Skeletal muscle cell (primary cell): ENCODE results near the gene SIX3.

Experiments used
- DNase-seq: peaks from one replicate; pipeline ENCODE4 v3.0.0-alpha.2; 2010; ENCODE audit warnings: low read depth
- H3K4me3 ChIP-seq: 2 replicates; pipeline ENCODE4 v1.5.1; 2011; ENCODE audit warnings: low read depth, mild to moderate bottlenecking, control low read depth, low read length, moderate library complexity

SIX3 gene

GRCh38 chr2:44941551-44942234 is at the start of gene SIX3:
SIX3 (plus strand) TSS chr2:44941702; CDS start chr2:44942105, 403 bp downstream.
- no peak for DNase-seq
- peak within 1 kb of the TSS; percentile 23 for H3K4me3 ChIP-seq

GRCh38 chr2:44894058-44894457 is 47.4 kb upstream of the SIX3 start:
- H3K4me3 ChIP-seq: no peak overlapping the region
- DNase-seq: no peak

- peak; percentile 6 for DNase-seq
- no peak overlapping the region for H3K4me3 ChIP-seq
Measured at GRCh38 chr2:44895061-44895460, 46.4 kb upstream of the SIX3 start.

GRCh38 chr2:44897406-44897805 is 44.1 kb upstream of the SIX3 start:
- no peak for DNase-seq
- no peak overlapping the region for H3K4me3 ChIP-seq

GRCh38 chr2:44902217-44903137 is 39.0 kb upstream of the SIX3 start:
- DNase-seq: no peak
- no peak overlapping the region for H3K4me3 ChIP-seq

- no peak for DNase-seq
- H3K4me3 ChIP-seq: no peak overlapping the region
Measured at GRCh38 chr2:44904578-44904977, 36.9 kb upstream of the SIX3 start.

- H3K4me3 ChIP-seq: no peak overlapping the region
- DNase-seq: no peak
Measured at GRCh38 chr2:44906972-44907371, 34.5 kb upstream of the SIX3 start.

- no peak for DNase-seq
- no peak overlapping the region for H3K4me3 ChIP-seq
Measured at GRCh38 chr2:44909831-44910230, 31.7 kb upstream of the SIX3 start.

GRCh38 chr2:44912660-44913059 is 28.8 kb upstream of the SIX3 start:
- no peak overlapping the region for H3K4me3 ChIP-seq
- peak; percentile 52 for DNase-seq

- H3K4me3 ChIP-seq: no peak overlapping the region
- no peak for DNase-seq
Measured at GRCh38 chr2:44916291-44916690, 25.2 kb upstream of the SIX3 start.

GRCh38 chr2:44918095-44918775 is 23.3 kb upstream of the SIX3 start:
- no peak overlapping the region for H3K4me3 ChIP-seq
- no peak for DNase-seq

GRCh38 chr2:44920751-44921150 is 20.8 kb upstream of the SIX3 start:
- no peak for DNase-seq
- H3K4me3 ChIP-seq: no peak overlapping the region

- no peak overlapping the region for H3K4me3 ChIP-seq
- DNase-seq: no peak
Measured at GRCh38 chr2:44922776-44923175, 18.7 kb upstream of the SIX3 start.

- DNase-seq: no peak
- H3K4me3 ChIP-seq: no peak overlapping the region
Measured at GRCh38 chr2:44925561-44926136, 15.9 kb upstream of the SIX3 start.

GRCh38 chr2:44926957-44927356 is 14.5 kb upstream of the SIX3 start:
- H3K4me3 ChIP-seq: no peak overlapping the region
- DNase-seq: no peak

- no peak for DNase-seq
- no peak overlapping the region for H3K4me3 ChIP-seq
Measured at GRCh38 chr2:44927985-44928482, 13.5 kb upstream of the SIX3 start.

- no peak for DNase-seq
Measured at GRCh38 chr2:44928483-44929158, 12.9 kb upstream of the SIX3 start.

GRCh38 chr2:44929159-44929734 is 12.3 kb upstream of the SIX3 start:
- no peak for DNase-seq
- no peak overlapping the region for H3K4me3 ChIP-seq

More at GRCh38 chr2:44928483-44929158, 12.9 kb upstream of the SIX3 start:
- peak overlapping the region; percentile 5 for H3K4me3 ChIP-seq
